NCI-H526 (cell line): ENCODE measurements around the gene NMNAT2.

Experiments used
- DNase-seq, 2 experiments: peaks; one replicate each; lab custom pipeline; 2025; lab: John Stamatoyannopoulos, UW

NMNAT2 gene

DNA sequence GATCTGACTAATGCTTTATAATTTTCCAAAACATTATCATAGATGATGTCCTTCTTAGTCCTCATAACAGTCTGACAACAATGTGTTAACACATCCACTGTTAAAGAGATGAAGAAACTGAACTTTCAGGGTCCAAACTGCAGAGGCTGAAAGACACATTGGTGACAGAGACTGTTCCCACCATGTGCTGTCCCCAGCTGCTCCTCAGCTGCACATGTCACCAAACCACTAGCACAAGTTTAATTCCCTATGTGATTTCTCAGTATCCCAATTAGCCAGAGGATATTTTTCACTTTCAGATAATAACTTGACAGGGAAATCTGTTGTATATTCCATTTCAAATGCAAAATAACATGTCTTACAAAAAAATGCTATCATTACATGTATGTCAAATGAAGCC lies 207.5 kb downstream of the NMNAT2 start:
- no peak for DNase-seq

- DNase-seq, result no peak
These were observed 208.5 kb downstream of the NMNAT2 start for GRCh38 chr1:183209533-183210158.

DNA sequence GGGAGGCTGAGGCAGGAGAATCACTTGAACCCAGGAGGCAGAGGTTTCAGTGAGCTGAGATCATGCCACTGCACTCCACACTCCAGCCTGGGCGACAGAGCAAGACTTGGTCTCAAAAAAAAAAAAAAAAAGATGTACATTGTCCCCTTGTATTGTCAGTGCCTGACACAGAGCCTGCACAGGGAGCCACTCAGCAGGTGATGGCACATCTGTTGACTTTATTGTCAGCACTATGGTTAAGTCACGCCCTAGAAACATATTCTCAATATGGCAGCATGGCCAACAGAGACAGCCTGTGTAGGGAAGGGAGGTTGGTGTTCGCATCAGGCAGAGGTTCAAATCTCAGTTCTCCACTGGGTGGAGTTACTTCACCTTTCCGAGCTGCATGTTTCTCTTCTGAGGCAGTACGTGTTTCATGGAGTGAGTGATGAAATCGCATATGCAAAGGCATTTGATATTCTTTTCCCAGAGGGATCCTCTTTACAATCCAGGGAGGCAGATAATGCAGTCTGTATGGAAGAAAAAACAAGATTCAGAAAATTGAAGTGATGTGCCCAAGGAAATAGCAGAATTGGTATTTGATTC lies 211.6 kb downstream of the NMNAT2 start:
- peak in 1 of 2 experiments; percentile 39 for DNase-seq

- DNase-seq, result no peak
These were observed 212.9 kb downstream of the NMNAT2 start for GRCh38 chr1:183205196-183205781.

- no peak for DNase-seq
These were observed 215.1 kb downstream of the NMNAT2 start for GRCh38 chr1:183203094-183203493.

GRCh38 chr1:183200451-183200850 lies 217.7 kb downstream of the NMNAT2 start:
- no peak for DNase-seq

GRCh38 chr1:183199304-183199703 lies 218.9 kb downstream of the NMNAT2 start:
- no peak for DNase-seq

DNA sequence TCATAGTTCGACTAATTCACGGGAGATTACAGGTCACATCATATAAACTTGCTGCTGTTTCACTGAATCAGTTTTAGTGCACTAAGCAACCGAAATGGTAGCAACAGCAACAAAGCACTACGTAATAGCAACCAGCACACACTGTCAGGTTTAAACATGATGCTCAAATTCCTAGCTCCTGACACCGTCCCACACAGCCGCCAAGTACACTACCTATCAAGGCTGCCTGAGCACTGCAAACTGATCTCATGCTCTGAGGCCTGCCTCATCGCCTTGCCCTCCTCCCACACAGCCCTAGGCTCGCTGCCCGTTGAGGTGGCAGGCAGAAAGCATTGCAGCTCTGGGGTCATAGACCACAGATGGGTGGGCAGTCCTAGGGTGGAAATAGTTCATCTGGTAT lies 219.7 kb downstream of the NMNAT2 start:
- no peak for DNase-seq
